ENCODE data around the gene B9D1. TPM values are rescaled to one million over a fixed set of nuclear protein-coding genes. Genes with fewer than 3 reads are reported as not detected.

B9D1 gene
- total and polyA plus RNA-seq, 2 of the 13 experiments (the other 11 are each of a cell fraction or from before 2014, with no cell fraction given), result 27.7 to 31.1 TPM

DNA sequence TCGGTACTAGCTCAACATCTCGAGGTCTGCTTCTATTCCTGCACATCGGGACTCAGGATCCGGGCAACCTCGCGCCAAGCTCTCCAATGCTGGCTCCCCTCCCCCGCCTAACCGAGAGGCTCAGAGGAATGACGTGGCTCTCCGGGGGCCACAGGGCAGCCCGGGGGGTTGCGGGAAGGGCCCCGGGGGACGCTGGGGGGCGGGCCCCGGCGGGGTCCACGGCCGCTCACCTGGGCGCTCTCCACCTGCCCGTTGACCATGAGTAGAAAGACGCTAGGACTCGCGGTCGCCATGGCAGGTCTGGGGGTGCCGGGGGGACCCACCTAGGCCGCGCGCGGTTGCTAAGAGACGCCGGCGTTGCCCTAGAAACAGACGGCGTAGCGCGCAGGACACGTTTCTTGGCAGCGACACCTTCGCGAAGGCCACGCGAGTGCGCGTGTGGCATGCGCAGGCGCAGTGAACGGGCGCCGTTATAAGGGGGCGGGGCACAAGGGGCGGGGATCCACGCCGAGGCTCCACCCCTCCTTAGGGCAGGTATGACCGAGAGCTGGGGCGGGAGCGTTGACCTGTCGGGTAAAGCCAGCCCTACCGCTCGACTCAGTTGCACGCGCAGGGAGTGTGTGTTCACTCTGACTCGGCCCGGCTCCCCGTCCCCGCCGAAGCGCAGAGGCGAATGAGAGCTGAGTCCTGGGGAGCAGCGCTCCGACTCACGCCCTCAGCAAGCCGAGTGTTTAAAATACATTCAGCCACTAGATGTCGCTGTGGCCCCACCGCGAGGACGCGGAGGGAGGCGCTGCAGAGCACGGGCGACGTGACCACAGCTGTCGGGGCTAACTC, at the start of gene B9D1 (continued):
- TF ChIP-seq, protein P1, sequence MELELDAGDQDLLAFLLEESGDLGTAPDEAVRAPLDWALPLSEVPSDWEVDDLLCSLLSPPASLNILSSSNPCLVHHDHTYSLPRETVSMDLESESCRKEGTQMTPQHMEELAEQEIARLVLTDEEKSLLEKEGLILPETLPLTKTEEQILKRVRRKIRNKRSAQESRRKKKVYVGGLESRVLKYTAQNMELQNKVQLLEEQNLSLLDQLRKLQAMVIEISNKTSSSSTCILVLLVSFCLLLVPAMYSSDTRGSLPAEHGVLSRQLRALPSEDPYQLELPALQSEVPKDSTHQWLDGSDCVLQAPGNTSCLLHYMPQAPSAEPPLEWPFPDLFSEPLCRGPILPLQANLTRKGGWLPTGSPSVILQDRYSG (CRISPR knock-in tag; IDR thresholded peaks at IDR 0.05), result no peak
- TF ChIP-seq, protein P2, sequence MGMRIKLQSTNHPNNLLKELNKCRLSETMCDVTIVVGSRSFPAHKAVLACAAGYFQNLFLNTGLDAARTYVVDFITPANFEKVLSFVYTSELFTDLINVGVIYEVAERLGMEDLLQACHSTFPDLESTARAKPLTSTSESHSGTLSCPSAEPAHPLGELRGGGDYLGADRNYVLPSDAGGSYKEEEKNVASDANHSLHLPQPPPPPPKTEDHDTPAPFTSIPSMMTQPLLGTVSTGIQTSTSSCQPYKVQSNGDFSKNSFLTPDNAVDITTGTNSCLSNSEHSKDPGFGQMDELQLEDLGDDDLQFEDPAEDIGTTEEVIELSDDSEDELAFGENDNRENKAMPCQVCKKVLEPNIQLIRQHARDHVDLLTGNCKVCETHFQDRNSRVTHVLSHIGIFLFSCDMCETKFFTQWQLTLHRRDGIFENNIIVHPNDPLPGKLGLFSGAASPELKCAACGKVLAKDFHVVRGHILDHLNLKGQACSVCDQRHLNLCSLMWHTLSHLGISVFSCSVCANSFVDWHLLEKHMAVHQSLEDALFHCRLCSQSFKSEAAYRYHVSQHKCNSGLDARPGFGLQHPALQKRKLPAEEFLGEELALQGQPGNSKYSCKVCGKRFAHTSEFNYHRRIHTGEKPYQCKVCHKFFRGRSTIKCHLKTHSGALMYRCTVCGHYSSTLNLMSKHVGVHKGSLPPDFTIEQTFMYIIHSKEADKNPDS (CRISPR knock-in tag; IDR thresholded peaks at IDR 0.05), result 0 out of 2 replicates have a peak, but pooled peaks have one; percentile 24
- TF ChIP-seq, protein P3, sequence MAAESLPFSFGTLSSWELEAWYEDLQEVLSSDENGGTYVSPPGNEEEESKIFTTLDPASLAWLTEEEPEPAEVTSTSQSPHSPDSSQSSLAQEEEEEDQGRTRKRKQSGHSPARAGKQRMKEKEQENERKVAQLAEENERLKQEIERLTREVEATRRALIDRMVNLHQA (CRISPR knock-in tag; IDR thresholded peaks at IDR 0.05), result no peak
- TF ChIP-seq ZNF556 (CRISPR knock-in tag; IDR thresholded peaks at IDR 0.05; ENCODE audit: borderline replicate concordance), result peak; percentile 58
- TF ChIP-seq, protein P4, sequence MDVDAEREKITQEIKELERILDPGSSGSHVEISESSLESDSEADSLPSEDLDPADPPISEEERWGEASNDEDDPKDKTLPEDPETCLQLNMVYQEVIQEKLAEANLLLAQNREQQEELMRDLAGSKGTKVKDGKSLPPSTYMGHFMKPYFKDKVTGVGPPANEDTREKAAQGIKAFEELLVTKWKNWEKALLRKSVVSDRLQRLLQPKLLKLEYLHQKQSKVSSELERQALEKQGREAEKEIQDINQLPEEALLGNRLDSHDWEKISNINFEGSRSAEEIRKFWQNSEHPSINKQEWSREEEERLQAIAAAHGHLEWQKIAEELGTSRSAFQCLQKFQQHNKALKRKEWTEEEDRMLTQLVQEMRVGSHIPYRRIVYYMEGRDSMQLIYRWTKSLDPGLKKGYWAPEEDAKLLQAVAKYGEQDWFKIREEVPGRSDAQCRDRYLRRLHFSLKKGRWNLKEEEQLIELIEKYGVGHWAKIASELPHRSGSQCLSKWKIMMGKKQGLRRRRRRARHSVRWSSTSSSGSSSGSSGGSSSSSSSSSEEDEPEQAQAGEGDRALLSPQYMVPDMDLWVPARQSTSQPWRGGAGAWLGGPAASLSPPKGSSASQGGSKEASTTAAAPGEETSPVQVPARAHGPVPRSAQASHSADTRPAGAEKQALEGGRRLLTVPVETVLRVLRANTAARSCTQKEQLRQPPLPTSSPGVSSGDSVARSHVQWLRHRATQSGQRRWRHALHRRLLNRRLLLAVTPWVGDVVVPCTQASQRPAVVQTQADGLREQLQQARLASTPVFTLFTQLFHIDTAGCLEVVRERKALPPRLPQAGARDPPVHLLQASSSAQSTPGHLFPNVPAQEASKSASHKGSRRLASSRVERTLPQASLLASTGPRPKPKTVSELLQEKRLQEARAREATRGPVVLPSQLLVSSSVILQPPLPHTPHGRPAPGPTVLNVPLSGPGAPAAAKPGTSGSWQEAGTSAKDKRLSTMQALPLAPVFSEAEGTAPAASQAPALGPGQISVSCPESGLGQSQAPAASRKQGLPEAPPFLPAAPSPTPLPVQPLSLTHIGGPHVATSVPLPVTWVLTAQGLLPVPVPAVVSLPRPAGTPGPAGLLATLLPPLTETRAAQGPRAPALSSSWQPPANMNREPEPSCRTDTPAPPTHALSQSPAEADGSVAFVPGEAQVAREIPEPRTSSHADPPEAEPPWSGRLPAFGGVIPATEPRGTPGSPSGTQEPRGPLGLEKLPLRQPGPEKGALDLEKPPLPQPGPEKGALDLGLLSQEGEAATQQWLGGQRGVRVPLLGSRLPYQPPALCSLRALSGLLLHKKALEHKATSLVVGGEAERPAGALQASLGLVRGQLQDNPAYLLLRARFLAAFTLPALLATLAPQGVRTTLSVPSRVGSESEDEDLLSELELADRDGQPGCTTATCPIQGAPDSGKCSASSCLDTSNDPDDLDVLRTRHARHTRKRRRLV (CRISPR knock-in tag; IDR thresholded peaks at IDR 0.05), result no peak
- no peak for TF ChIP-seq ATM (IDR thresholded peaks at IDR 0.05; ENCODE audit: borderline replicate concordance)
- no peak for TF ChIP-seq ZNF496 (CRISPR knock-in tag; IDR thresholded peaks at IDR 0.05; ENCODE audit: insufficient replicate concordance)
- peak; percentile 69; the same call in 1 of the 2 replicates for TF ChIP-seq ZNF558 (CRISPR knock-in tag; IDR thresholded peaks at IDR 0.05; ENCODE audit: borderline replicate concordance)
- no peak for TF ChIP-seq ZIK1 (CRISPR knock-in tag; IDR thresholded peaks at IDR 0.05; ENCODE audit: borderline replicate concordance, low read depth)
- TF ChIP-seq, protein P5, sequence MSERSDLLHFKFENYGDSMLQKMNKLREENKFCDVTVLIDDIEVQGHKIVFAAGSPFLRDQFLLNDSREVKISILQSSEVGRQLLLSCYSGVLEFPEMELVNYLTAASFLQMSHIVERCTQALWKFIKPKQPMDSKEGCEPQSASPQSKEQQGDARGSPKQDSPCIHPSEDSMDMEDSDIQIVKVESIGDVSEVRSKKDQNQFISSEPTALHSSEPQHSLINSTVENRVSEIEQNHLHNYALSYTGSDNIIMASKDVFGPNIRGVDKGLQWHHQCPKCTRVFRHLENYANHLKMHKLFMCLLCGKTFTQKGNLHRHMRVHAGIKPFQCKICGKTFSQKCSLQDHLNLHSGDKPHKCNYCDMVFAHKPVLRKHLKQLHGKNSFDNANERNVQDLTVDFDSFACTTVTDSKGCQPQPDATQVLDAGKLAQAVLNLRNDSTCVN (CRISPR knock-in tag; IDR thresholded peaks at IDR 0.05; ENCODE audit: borderline replicate concordance), result no peak
- no peak for TF ChIP-seq ATRX (CRISPR knock-in tag; IDR thresholded peaks at IDR 0.05; ENCODE audit: borderline replicate concordance)
- no peak for TF ChIP-seq ZNF337 (CRISPR knock-in tag; IDR thresholded peaks at IDR 0.05; ENCODE audit: borderline replicate concordance, low read depth)
- TF ChIP-seq GTF3A (CRISPR knock-in tag; conservative IDR thresholded peaks at IDR 0.05), result no peak
- TF ChIP-seq ZNF557 (CRISPR knock-in tag; IDR thresholded peaks at IDR 0.05), result no peak
- TF ChIP-seq SRSF4 (IDR thresholded peaks at IDR 0.05; ENCODE audit: low read depth, low read length, poor library complexity, severe bottlenecking), result no peak
- TF ChIP-seq NFIC (IDR thresholded peaks at IDR 0.05; ENCODE audit: low read length), result no peak
- TF ChIP-seq MEIS1 (CRISPR knock-in tag; IDR thresholded peaks at IDR 0.05; ENCODE audit: borderline replicate concordance), result peak; percentile 3; the same call in 1 of the 2 replicates
- no peak for TF ChIP-seq ZNF136 (CRISPR knock-in tag; IDR thresholded peaks at IDR 0.05; ENCODE audit: low read depth)
- no peak for TF ChIP-seq DNMT1 (CRISPR knock-in tag; IDR thresholded peaks at IDR 0.05)
